ENCODE results near the gene TMEM38A. TPM values are rescaled to one million over a fixed set of nuclear protein-coding genes. Genes with fewer than 3 reads are reported as not detected.

Gene TMEM38A
- total and polyA plus RNA-seq, 2 donors (not counting 1 experiment from before 2014, with no cell fraction given), result 1.2 to 2.0 TPM

DNA sequence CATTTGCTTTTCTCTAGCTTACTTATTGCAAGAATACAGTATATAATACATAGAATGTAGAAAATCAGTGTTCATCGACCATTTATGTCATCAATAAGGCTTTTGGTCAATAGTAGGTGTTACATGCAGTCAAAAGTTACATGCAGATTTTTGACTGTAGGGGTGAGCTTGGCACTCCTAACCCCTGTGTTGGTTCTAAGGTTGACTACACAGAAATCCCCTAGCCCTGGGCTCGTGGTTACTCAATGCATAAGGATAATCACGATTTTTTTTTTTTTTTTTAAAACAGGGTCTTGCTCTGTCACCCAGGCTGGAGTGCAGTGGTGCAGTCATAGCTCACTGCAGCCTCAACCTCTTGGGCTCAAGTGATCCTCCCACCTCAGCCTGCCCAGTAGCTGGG lies 54.7 kb downstream of the TMEM38A start:
- H3K9me3 ChIP-seq (ENCODE audit: control insufficient read depth, insufficient read depth, low read depth, low read length), result no peaks in the 10 kb centered on the region
- no peak overlapping the region for H3K4me2 ChIP-seq (ENCODE audit: extremely low read depth, insufficient read depth, low read length)
- no peaks in the 10 kb centered on the region for H3K4me1 ChIP-seq (ENCODE audit: control insufficient read depth, extremely low read depth, insufficient read depth, low read length)
- TF ChIP-seq, protein P1, sequence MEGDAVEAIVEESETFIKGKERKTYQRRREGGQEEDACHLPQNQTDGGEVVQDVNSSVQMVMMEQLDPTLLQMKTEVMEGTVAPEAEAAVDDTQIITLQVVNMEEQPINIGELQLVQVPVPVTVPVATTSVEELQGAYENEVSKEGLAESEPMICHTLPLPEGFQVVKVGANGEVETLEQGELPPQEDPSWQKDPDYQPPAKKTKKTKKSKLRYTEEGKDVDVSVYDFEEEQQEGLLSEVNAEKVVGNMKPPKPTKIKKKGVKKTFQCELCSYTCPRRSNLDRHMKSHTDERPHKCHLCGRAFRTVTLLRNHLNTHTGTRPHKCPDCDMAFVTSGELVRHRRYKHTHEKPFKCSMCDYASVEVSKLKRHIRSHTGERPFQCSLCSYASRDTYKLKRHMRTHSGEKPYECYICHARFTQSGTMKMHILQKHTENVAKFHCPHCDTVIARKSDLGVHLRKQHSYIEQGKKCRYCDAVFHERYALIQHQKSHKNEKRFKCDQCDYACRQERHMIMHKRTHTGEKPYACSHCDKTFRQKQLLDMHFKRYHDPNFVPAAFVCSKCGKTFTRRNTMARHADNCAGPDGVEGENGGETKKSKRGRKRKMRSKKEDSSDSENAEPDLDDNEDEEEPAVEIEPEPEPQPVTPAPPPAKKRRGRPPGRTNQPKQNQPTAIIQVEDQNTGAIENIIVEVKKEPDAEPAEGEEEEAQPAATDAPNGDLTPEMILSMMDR (conservative IDR thresholded peaks at IDR 0.05 in 1 of 2, IDR thresholded peaks at IDR 0.05 in 1 of 2; ENCODE audit: low read depth in 1 of 2, low read length in 2 of 2), result no peak
- no peak for TF ChIP-seq EZH2 (IDR thresholded peaks at IDR 0.05; ENCODE audit: low read length, missing control alignments)
- H3K27me3 ChIP-seq (ENCODE audit: control insufficient read depth, insufficient read depth, low read length), result no peaks in the 10 kb centered on the region
- H4K20me1 ChIP-seq (ENCODE audit: control insufficient read depth, extremely low read depth, insufficient read depth, low read length), result no peaks in the 10 kb centered on the region
- no peak overlapping the region for H3K9ac ChIP-seq (ENCODE audit: insufficient read depth, low read length)
- H3K79me2 ChIP-seq (ENCODE audit: control insufficient read depth, insufficient read depth, low read length), result no peaks in the 10 kb centered on the region
- H2AFZ ChIP-seq (ENCODE audit: low read length), result no peak overlapping the region
- H3K36me3 ChIP-seq (ENCODE audit: control insufficient read depth, insufficient read depth, low read length), result no peaks in the 10 kb centered on the region
- no peak overlapping the region for H3K27ac ChIP-seq (ENCODE audit: insufficient read depth, low read length)
- no peak overlapping the region for H3K4me3 ChIP-seq (replicated peaks in 1 of 4; ENCODE audit: control extremely low read depth in 1 of 4, insufficient read depth in 1 of 4, low read depth in 3 of 4, low read length in 4 of 4)
- DNase-seq (ENCODE audit: low read depth in 2 of 2), result no peak

- H3K27ac ChIP-seq (ENCODE audit: insufficient read depth, low read length), result no peak overlapping the region
- H4K20me1 ChIP-seq (ENCODE audit: control insufficient read depth, extremely low read depth, insufficient read depth, low read length), result no peaks in the 10 kb centered on the region
- H3K79me2 ChIP-seq (ENCODE audit: control insufficient read depth, insufficient read depth, low read length), result no peaks in the 10 kb centered on the region
- no peak overlapping the region for H2AFZ ChIP-seq (ENCODE audit: low read length)
- no peak for DNase-seq (ENCODE audit: low read depth in 2 of 2)
- H3K36me3 ChIP-seq (ENCODE audit: control insufficient read depth, insufficient read depth, low read length), result no peaks in the 10 kb centered on the region
- H3K4me2 ChIP-seq (ENCODE audit: extremely low read depth, insufficient read depth, low read length), result no peak overlapping the region
- H3K9ac ChIP-seq (ENCODE audit: insufficient read depth, low read length), result no peak overlapping the region
- no peaks in the 10 kb centered on the region for H3K27me3 ChIP-seq (ENCODE audit: control insufficient read depth, insufficient read depth, low read length)
- no peaks in the 10 kb centered on the region for H3K9me3 ChIP-seq (ENCODE audit: control insufficient read depth, insufficient read depth, low read depth, low read length)
- no peak overlapping the region for H3K4me3 ChIP-seq (replicated peaks in 1 of 4; ENCODE audit: control extremely low read depth in 1 of 4, insufficient read depth in 1 of 4, low read depth in 3 of 4, low read length in 4 of 4)
- H3K4me1 ChIP-seq (ENCODE audit: control insufficient read depth, extremely low read depth, insufficient read depth, low read length), result no peaks in the 10 kb centered on the region
- TF ChIP-seq, protein P1 (conservative IDR thresholded peaks at IDR 0.05 in 1 of 2, IDR thresholded peaks at IDR 0.05 in 1 of 2; ENCODE audit: low read depth in 1 of 2, low read length in 2 of 2), result no peak
- TF ChIP-seq EZH2 (IDR thresholded peaks at IDR 0.05; ENCODE audit: low read length, missing control alignments), result no peak
These were observed 60.1 kb downstream of the TMEM38A start for GRCh38 chr19:16721051-16721450.

GRCh38 chr19:16722591-16722990 lies 61.7 kb downstream of the TMEM38A start:
- Histone ChIP-seq H3K4me2 (ENCODE audit: extremely low read depth, insufficient read depth, low read length) (no peak overlapping the region), H3K27ac (ENCODE audit: insufficient read depth, low read length) (no peak overlapping the region), H4K20me1 (ENCODE audit: control insufficient read depth, extremely low read depth, insufficient read depth, low read length) (no peaks in the 10 kb centered on the region), H3K9me3 (ENCODE audit: control insufficient read depth, insufficient read depth, low read depth, low read length) (no peaks in the 10 kb centered on the region), H2AFZ (ENCODE audit: low read length) (no peak overlapping the region), H3K9ac (ENCODE audit: insufficient read depth, low read length) (no peak overlapping the region), H3K27me3 (ENCODE audit: control insufficient read depth, insufficient read depth, low read length) (no peaks in the 10 kb centered on the region), H3K4me3 (replicated peaks in 1 of 4; ENCODE audit: control extremely low read depth in 1 of 4, insufficient read depth in 1 of 4, low read depth in 3 of 4, low read length in 4 of 4) (no peak overlapping the region), H3K79me2 (ENCODE audit: control insufficient read depth, insufficient read depth, low read length) (no peaks in the 10 kb centered on the region), H3K36me3 (ENCODE audit: control insufficient read depth, insufficient read depth, low read length) (no peaks in the 10 kb centered on the region), H3K4me1 (ENCODE audit: control insufficient read depth, extremely low read depth, insufficient read depth, low read length) (no peaks in the 10 kb centered on the region)
- no peak for DNase-seq (ENCODE audit: low read depth in 2 of 2)
- TF ChIP-seq, protein P1 (conservative IDR thresholded peaks at IDR 0.05 in 1 of 2, IDR thresholded peaks at IDR 0.05 in 1 of 2; ENCODE audit: low read depth in 1 of 2, low read length in 2 of 2), result no peak
- no peak for TF ChIP-seq EZH2 (IDR thresholded peaks at IDR 0.05; ENCODE audit: low read length, missing control alignments)
